Uterus (tissue), 4 donors: ENCODE measurements around the gene MAP3K10. TPM values are rescaled to one million over a fixed set of nuclear protein-coding genes. Genes with fewer than 3 reads are reported as not detected.

Source experiments
- DNase-seq, 2 donors: peaks; one replicate each; pipeline ENCODE4 v3.0.0-alpha.2; 2019 to 2020
- H3K27ac ChIP-seq, 2 donors: fragments of 200-600 bp; sonication (generic); 1 replicate in 1 of 2; 2 replicates in 1 of 2; pipeline ENCODE4 v1.5.1; 2016 to 2018
- H3K27me3 ChIP-seq, 2 donors: fragments of 200-600 bp; sonication (generic); one replicate each; pipeline ENCODE4 v1.5.1; 2018 to 2019; ENCODE audit warnings: control low read depth in 1 of 2
- H3K36me3 ChIP-seq, 2 donors: fragments of 200-600 bp; sonication (generic); one replicate each; pipeline ENCODE4 v1.5.1; 2019; ENCODE audit warnings: control low read depth in 1 of 2
- H3K4me1 ChIP-seq, 2 donors: fragments of 200-600 bp; sonication (generic); one replicate each; pipeline ENCODE4 v1.5.1; 2018 to 2019; ENCODE audit warnings: control low read depth in 1 of 2
- H3K4me3 ChIP-seq, 2 donors: fragments of 200-600 bp; sonication (generic); 1 replicate in 1 of 2; 2 replicates in 1 of 2; pipeline ENCODE4 v1.5.1; 2018 to 2019; ENCODE audit warnings: mild to moderate bottlenecking in 1 of 2
- H3K9me3 ChIP-seq, 2 donors: fragments of 200-600 bp; sonication (generic); one replicate each; pipeline ENCODE4 v1.5.1; 2019; ENCODE audit warnings: control low read depth in 1 of 2
- POLR2A ChIP-seq, 2 donors: fragments of 450-650 bp; IDR thresholded peaks; one replicate each; pipeline ENCODE4 v1.6.1; 2016; ENCODE audit warnings: antibody characterized with exemption in 2 of 2, mild to moderate bottlenecking in 1 of 2, moderate library complexity in 1 of 2
- intact Hi-C: fragments of 100-400 bp; cut with DNase I; formaldehyde crosslinking; loops from one replicate; pipeline ENCODE4 v1.15.1; 2023; ENCODE audit warnings: low total_unique reads
- total RNA-seq, 4 donors: library from RNA; depleted of rRNA in 3 of 4; stranded (reverse); fragments of >200 nt in 3 of 4; gene quantifications; one replicate each; pipeline versions ENCODE4 v1.1.0 to v1.2.4, GENCODE V29; 2014 to 2023
- TF ChIP-seq, protein P1 (sequence below), 4 experiments: fragments of 200-600 bp in 2 of 4; fragments of 450-650 bp in 2 of 4; sonication (generic) in 2 of 4; IDR thresholded peaks; one replicate each; pipeline ENCODE4 v1.5.1; 2016 to 2019; ENCODE audit warnings: antibody characterized with exemption in 4 of 4, mild to moderate bottlenecking in 2 of 4, moderate library complexity in 1 of 4
- donor health status: DM: yes; HTN: yes; CAD: no.

Gene MAP3K10
- total RNA-seq, 4 donors from 2014 or later, result 1.0 to 29.0 (median 3.1) TPM

- H3K4me1 ChIP-seq, result peaks cover 6% of the 10 kb centered on the region in 2 donors
- no peak for DNase-seq
- intact Hi-C loops, result no loop called here
- H3K27ac ChIP-seq, result no peak overlapping the region
- H3K27me3 ChIP-seq, result no peaks in the 10 kb centered on the region
- TF ChIP-seq, protein P1, sequence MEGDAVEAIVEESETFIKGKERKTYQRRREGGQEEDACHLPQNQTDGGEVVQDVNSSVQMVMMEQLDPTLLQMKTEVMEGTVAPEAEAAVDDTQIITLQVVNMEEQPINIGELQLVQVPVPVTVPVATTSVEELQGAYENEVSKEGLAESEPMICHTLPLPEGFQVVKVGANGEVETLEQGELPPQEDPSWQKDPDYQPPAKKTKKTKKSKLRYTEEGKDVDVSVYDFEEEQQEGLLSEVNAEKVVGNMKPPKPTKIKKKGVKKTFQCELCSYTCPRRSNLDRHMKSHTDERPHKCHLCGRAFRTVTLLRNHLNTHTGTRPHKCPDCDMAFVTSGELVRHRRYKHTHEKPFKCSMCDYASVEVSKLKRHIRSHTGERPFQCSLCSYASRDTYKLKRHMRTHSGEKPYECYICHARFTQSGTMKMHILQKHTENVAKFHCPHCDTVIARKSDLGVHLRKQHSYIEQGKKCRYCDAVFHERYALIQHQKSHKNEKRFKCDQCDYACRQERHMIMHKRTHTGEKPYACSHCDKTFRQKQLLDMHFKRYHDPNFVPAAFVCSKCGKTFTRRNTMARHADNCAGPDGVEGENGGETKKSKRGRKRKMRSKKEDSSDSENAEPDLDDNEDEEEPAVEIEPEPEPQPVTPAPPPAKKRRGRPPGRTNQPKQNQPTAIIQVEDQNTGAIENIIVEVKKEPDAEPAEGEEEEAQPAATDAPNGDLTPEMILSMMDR (IDR thresholded peaks at IDR 0.05), result no peak
- TF ChIP-seq POLR2A (IDR thresholded peaks at IDR 0.05), result no peak
- H3K4me3 ChIP-seq, result no peak overlapping the region
- H3K36me3 ChIP-seq, result no peaks in the 10 kb centered on the region
- H3K9me3 ChIP-seq, result no peaks in the 10 kb centered on the region
These were observed 47.5 kb downstream of the MAP3K10 start for GRCh38 chr19:40238775-40239174.

DNA sequence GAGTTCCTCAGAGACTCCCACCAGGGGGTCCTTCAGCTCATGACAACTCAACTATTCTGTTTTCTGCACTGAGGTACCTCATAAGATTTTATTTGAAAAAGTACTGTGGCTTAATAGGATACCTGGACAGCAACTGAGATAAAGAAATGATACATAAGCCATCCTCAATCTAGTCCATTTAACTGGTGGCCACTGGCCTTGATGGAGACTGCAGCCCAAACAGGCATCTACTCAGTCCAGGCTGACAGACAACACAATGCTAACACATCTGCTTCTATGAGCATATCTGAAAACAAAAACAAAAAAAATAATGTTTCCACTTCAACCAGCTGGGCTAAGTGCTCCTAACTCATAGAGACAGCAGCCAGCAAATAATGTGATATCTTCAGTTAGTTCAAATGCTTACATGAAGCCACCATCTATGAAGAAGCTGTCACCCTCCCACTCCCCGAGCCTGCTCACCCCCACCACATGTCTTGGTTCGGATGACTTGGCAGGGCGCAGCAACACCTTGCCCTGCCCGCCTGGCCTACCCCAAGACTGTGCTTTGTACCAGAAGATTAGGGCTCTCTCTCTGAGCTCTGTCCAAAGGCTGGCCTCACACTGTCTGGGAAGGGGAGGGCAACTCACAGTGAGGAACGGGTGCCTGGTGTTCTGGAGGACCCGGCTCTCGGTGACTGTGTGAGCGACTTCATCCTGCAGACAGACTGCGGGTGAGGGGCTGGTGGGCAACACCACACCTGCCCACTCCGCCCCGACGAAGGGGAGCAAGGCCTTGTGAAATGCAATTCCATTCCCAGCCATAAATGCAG, 48.4 kb downstream of the MAP3K10 start:
- Histone ChIP-seq H3K27me3 (no peaks in the 10 kb centered on the region), H3K27ac (no peak overlapping the region), H3K4me1 (peaks cover 6% of the 10 kb centered on the region in 2 donors), H3K36me3 (no peaks in the 10 kb centered on the region), H3K4me3 (no peak overlapping the region), H3K9me3 (no peaks in the 10 kb centered on the region)
- TF ChIP-seq POLR2A (IDR thresholded peaks at IDR 0.05), result no peak
- TF ChIP-seq, protein P1 (IDR thresholded peaks at IDR 0.05), result no peak
- no peak for DNase-seq
- intact Hi-C loops, result no loop called here

DNA sequence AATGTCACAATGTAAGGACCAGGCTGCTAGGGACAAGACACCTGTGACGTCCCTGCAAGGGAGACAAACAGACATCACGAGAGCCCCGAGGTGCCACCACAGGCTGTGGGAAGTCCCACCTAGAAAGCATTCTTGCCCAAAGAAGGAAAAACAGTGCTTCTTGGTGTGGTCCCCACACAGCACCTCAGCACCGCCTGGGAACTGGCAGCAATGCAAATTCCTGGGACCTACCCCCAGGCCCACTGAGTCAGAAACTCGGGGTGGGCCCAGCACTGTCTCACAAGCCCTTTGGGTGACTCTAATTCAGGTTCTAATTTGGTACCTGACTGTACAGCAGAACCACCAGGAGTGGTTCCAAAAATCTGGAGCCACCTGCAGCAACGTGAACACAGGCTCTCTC, 49.1 kb downstream of the MAP3K10 start:
- no peak for TF ChIP-seq POLR2A (IDR thresholded peaks at IDR 0.05)
- TF ChIP-seq, protein P1 (IDR thresholded peaks at IDR 0.05), result no peak
- no peaks in the 10 kb centered on the region for H3K9me3 ChIP-seq
- no peak overlapping the region for H3K4me3 ChIP-seq
- peaks cover 6% of the 10 kb centered on the region in 2 donors for H3K4me1 ChIP-seq
- DNase-seq, result no peak
- no peaks in the 10 kb centered on the region for H3K36me3 ChIP-seq
- intact Hi-C loops, result no loop called here
- no peaks in the 10 kb centered on the region for H3K27me3 ChIP-seq
- H3K27ac ChIP-seq, result no peak overlapping the region

- Histone ChIP-seq H3K27me3 (no peaks in the 10 kb centered on the region), H3K4me1 (peaks cover 6% of the 10 kb centered on the region in 2 donors), H3K4me3 (no peak overlapping the region), H3K36me3 (no peaks in the 10 kb centered on the region), H3K27ac (peak overlapping the region; percentile 22 to 37), H3K9me3 (no peaks in the 10 kb centered on the region)
- intact Hi-C loops, result no loop called here
- DNase-seq, result no peak
- TF ChIP-seq, protein P1 (IDR thresholded peaks at IDR 0.05), result no peak
- no peak for TF ChIP-seq POLR2A (IDR thresholded peaks at IDR 0.05)
These were observed 50.0 kb downstream of the MAP3K10 start for GRCh38 chr19:40241125-40241808.

DNA sequence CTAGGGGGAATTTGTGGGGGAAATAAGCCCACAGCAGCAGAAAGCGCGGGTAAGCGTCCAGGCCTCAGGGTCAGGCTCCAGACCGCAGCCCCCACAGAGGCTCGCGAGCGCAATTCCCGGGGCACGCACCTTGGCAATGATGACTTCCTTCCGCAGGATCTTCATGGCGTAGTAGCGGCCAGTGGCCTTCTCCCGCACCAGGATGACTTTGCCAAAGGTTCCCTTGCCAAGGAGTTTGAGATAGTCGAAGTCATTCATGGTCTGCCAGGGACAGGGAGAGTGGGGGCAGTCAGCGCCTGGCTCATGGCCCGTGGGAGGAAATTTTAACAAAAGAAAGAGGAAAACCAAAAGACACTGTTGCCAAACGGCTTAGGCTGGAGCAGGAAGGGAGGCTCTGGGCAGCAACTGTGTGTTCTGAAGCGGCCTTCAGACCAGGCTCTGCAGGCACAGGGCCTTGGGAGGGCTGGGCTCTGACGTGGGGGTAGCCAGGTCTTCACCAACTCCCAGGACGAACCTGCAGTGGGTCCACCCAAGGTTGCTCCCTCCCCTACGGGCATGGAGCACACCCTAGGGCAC, 50.7 kb downstream of the MAP3K10 start:
- TF ChIP-seq POLR2A (IDR thresholded peaks at IDR 0.05), result no peak
- TF ChIP-seq, protein P1 (IDR thresholded peaks at IDR 0.05), result no peak
- H3K4me1 ChIP-seq, result peaks cover 6% of the 10 kb centered on the region in 2 donors
- H3K27me3 ChIP-seq, result no peaks in the 10 kb centered on the region
- H3K9me3 ChIP-seq, result no peaks in the 10 kb centered on the region
- DNase-seq, result peak; percentile 70 to 75
- H3K27ac ChIP-seq, result peak overlapping the region; percentile 22 to 45
- no peaks in the 10 kb centered on the region for H3K36me3 ChIP-seq
- H3K4me3 ChIP-seq, result no peak overlapping the region
- intact Hi-C loops, result no loop called here
